HG03558 (cell line): Measurements from ENCODE around the gene MARCO.

ENCODE experiments used
- ATAC-seq: cut with Tn5 transposase; IDR thresholded peaks from one replicate; pipeline ENCODE4 v1.9.1; 2021; ENCODE audit warnings: moderate number of reproducible peaks; ENCODE audit not compliant: unreplicated experiment; ENCODE audit errors: extremely low read depth

MARCO gene, protein sequence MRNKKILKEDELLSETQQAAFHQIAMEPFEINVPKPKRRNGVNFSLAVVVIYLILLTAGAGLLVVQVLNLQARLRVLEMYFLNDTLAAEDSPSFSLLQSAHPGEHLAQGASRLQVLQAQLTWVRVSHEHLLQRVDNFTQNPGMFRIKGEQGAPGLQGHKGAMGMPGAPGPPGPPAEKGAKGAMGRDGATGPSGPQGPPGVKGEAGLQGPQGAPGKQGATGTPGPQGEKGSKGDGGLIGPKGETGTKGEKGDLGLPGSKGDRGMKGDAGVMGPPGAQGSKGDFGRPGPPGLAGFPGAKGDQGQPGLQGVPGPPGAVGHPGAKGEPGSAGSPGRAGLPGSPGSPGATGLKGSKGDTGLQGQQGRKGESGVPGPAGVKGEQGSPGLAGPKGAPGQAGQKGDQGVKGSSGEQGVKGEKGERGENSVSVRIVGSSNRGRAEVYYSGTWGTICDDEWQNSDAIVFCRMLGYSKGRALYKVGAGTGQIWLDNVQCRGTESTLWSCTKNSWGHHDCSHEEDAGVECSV

DNA sequence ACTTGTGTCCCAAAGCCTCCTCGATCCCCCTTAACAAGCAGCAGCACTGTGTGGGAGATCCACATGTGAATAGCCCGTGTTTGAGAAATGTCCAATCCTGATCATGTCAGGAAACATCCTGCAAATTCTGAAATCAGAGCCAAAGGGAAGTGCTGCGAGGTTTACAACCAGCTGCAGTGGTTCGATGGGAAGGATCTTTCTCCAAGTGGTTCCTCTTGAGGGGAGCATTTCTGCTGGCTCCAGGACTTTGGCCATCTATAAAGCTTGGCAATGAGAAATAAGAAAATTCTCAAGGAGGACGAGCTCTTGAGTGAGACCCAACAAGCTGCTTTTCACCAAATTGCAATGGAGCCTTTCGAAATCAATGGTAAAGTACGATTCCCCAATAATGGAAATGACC lies at the start of gene MARCO:
Gene MARCO (plus strand): TSS at position 164 of the 400 bp plus-strand sequence. CDS start 107 bp downstream, at position 271.
- no peak for ATAC-seq

GRCh38 chr2:118893100-118893499 lies 48.9 kb upstream of the MARCO start:
- no peak for ATAC-seq

DNA sequence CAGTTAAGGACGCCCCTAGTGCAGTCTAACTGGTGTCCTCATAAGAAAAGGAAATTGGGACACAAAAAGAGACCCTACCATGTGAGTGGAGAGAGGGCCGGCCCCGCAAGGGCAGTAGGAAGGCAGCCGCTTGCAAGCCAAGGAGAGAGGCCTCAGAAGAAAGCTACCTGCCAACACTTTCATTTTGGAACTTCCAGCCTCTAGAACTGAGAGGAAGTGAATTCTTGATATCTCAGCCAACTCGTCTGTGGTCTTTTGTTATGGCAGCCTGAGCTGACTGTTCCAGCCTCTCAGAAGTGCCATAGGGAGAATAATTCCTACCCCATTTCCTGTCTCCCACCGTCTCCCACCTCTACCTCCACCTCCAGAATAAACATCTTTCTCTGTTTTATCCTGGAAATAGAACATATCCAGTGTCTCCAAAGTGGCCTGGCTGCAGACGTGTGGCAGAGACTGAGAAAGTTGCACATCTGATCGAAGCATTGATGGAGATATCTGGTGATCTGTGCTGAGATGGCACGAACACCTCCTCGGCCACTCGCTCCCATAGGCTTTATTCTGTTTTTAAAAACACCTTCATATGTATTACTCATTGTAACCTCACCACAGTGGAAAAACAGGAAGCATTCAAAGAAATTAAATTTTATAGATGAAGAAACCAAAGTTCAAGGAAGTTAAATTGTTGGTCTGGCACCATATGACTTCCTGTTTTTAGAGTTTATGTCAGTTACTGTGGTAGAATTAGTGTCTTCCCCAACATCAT lies 39.5 kb upstream of the MARCO start:
- no peak for ATAC-seq

- no peak for ATAC-seq
Measured at GRCh38 chr2:118903029-118903351, 39.0 kb upstream of the MARCO start.

DNA sequence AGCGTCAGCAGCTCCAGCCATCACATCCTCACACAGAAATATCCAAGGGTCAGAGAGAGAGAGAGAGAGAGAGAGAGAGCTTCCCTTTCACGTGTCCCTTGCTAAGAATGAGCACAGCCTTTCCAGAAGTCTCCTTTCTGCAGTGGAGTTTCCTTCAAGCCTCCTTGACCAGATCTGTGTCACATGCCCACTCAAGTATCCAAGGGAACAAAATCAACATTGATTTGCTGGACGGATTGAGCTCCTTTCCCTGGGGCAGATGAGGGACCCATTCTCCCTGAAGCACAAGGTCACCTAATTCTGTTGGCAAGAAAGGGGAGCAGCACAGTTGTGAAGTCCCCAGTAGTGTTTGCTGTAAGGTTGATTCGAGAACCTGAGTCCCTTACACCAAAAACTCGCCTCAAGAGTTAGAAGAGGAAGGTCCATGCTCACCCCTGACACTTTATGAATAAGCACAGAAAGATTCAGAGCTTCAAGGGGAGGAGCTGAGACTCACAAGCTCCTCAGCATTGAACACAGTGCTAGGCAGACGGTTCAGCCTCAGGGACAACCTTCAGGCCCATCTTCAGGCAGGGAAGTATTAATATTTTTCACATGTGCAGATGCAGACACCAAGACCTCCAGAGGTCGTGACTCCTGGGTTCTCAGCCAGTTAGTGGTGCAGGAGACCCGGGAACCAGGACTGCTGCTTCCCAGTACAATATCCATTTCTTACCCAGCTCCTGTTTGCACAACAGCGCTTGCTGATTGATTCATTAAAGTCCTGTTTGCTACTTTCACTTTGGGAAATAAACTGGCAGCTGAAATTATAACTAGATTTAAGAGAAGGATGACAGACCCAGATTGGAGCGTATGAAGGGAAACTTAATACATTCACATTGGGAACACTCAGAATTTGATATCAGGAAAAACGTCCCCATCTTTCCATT lies 38.2 kb upstream of the MARCO start:
- ATAC-seq, result no peak

DNA sequence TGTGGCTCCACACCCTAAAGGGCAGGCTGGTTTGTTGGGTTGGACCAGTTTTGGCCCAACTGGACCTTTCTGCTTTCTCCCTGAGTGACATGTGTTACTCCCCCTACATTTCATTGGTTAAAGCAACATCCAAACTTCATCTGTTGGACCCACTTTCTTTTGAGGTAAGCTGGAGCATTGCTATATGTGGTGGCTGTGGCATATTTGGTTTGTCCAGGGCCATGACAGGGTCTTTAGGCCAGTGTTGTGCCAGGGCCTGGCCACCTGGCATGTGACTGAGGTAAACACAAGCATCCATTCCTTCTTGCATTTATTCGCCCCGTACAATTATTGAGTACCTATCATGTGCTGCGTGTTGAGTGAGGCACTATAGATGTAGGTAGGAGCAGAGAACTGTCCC lies 36.8 kb upstream of the MARCO start:
- ATAC-seq, result no peak

GRCh38 chr2:118906186-118906585 lies 35.8 kb upstream of the MARCO start:
- ATAC-seq, result no peak

GRCh38 chr2:118907759-118908158 lies 34.2 kb upstream of the MARCO start:
- ATAC-seq, result no peak

DNA sequence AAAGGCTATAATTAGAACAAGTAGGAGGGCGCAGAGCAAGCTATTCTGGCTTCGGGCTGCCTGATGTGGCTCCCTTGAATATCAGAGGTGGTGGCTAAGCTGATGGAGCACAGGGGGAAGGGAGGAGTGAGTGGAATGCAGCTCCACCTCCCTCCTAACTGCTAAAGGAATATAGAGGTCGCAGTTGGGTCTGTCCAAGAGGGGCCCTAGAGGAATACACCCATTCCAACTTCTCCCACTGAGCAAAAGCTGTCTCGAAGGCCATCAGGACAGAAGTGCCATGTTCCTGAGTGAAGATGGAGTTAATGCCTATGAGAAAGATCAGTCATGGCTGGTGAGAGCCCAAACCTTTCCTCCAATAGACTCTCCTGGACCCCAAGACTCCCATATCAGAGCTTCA lies 32.8 kb upstream of the MARCO start:
- ATAC-seq, result no peak

GRCh38 chr2:118911166-118911856 lies 30.7 kb upstream of the MARCO start:
- no peak for ATAC-seq

- ATAC-seq, result no peak
Measured at GRCh38 chr2:118911936-118912335, 30.1 kb upstream of the MARCO start.

DNA sequence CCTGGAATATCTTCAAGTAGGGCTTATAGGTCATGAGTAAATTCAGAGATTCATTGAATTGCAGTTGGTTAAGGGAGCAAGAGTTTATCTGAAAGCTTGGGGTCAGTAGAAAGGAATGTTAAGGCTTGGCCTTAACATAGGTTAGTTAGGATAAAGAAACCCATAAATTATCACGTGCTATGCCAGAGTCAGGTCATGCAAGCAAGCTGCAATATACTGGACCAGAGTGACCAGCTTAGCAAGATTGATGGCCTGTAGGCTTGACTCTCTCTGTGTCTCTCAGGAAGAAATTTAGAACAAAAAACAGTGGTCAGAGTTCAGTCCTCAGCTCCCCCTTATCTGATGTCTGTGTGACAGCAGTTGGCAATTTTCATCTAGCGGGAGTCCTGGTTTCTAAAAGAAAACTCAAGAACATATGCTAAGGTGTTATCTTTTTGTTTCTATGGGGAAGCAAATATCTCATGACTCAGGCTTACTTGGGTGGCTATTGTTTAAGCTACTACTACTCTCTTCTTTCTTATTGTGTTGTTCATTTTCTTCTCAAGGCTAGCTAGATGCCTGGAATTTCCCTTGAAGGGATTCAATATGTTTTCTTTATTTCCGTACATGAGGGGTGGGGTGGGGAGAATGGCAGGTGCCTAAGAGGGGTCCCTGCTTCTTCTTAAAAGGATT lies 28.7 kb upstream of the MARCO start:
- ATAC-seq, result no peak

DNA sequence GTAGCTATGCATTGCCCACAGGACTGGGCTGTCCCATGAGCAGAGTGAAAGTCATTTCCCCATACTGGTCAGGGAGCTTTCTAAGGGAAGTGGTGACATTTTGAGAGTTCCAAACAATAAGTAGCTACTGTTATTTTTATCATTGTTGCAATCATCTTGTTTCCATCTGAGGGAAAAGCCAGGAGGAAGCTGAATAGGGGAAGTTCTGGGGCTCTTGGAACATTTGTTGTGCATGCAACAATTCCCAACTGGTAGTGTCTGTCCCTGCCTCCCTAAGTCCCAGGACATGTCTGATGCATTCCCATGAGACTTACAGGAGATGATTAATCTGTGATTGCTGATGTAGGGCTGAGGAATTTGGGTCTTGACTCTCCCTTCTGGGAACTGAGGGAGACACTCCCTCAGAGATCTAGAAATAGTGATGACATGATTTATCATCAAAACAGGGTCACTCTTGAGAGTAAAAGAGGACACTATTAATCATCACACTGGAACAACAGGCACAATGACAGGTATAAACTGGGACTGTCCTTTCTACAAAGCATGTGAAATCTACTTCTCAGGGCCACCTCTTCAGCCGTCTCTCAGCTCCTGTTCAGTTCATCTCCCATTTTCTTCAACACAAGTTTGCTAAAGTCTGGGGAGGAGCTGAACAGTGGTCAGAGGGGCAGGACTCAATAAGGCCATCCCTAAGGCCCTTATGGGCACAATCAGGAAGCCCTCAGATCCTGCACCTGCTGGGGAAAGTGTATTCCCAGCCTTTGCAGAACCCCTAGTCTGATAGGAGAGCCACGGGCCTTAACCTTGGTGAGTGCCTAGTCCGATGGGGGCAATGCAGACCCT lies 28.0 kb upstream of the MARCO start:
- no peak for ATAC-seq

- no peak for ATAC-seq
Measured at GRCh38 chr2:118914721-118915453, 27.1 kb upstream of the MARCO start.

GRCh38 chr2:118918017-118918416 lies 24.0 kb upstream of the MARCO start:
- no peak for ATAC-seq

DNA sequence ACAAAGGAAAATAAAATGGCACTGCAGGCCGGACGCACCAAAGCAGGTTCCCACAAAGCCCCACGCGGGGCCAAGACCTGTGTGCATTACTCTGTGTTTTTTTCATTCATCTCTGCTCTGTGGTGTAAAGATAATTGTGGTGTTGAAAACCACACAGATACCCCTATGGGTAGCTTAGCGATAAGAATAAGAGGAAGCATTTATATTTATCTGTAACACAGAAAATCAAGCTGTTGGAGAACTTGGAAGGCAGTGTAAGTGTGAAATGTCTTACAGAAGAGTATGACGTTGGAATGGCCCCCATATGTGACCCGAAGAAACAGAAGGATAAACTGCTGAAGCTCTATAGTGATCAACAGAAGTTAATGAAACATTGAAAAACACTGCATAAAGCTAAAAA lies 20.3 kb upstream of the MARCO start:
- ATAC-seq, result no peak

DNA sequence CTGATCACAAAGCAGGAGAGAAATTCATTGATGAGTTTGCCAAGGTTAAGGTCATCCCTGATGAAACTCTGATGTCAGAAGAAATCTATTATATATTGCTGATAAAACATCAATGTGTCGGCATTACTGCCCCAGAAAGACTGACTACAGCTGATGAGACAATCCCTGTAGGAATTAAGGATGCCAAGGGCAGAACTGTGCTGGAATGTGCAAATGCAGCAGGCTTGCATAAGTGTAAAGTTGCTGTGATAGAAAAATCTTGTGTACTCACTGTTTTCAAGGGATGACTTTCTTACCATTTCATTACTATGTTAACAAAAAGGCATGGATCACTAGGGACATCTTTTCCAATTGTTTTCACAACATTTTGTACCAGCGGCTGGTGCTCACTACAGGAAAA lies 19.7 kb upstream of the MARCO start:
- no peak for ATAC-seq

DNA sequence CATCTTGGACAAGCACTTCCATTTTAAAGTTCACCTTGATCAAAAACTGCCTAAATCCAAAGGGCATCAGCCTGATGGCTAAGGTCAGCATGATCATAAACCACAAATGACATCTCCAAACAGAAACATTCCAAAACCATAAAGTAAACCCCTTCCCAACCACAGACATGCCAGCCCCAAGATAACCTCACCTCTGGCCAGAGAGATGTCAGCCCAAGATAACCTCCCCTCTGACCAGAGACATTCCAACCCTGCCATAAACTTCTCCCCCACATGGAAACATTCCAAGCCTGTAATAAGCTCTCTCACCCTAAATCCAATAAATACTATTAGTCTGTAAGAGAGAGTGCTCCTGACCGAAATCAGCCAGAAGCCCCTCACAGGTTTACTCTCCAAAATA lies 18.6 kb upstream of the MARCO start:
- ATAC-seq, result no peak
